HCT116 (cell line): ENCODE data around the gene ZNF492. TPM values are rescaled to one million over a fixed set of nuclear protein-coding genes. Genes with fewer than 3 reads are reported as not detected.

ENCODE experiments used
- ATAC-seq: fragments of 200-7000 bp; cut with Tn5 transposase; 2 replicates; pipeline ENCODE4 v1.9.1; 2020; ENCODE audit warnings: mild to moderate bottlenecking, moderate library complexity
- BruUV-seq: library from RNA; stranded (reverse); fragments of 400-500 nt; replicated peaks from 2 replicates; lab custom pipeline; 2021; lab: Mats Ljungman, UMichigan
- CTCF ChIA-PET: fragments of 300-600 bp; sonication (Branson Sonifier 250); formaldehyde crosslinking; loops from one replicate; lab custom pipeline; 2021; ENCODE audit warnings: antibody characterized with exemption; lab: Charles Lee
- POLR2A ChIA-PET: fragments of 300-600, 350-600 bp; sonication (Branson Sonifier 250); formaldehyde crosslinking; loops from one replicate; lab custom pipeline; 2021; ENCODE audit warnings: antibody characterized with exemption; lab: Charles Lee
- RAD21 ChIA-PET, 2 experiments: fragments of 300-600 bp; sonication (Branson Sonifier 250); formaldehyde crosslinking; loops; one replicate each; lab custom pipeline; 2023; ENCODE audit warnings: low total read pairs in 2 of 2; ENCODE audit not compliant: uncharacterized antibody in 2 of 2, unreplicated experiment in 2 of 2, low non-redundant PET in 1 of 2; lab: Charles Lee
- DNase-seq: peaks from one replicate; pipeline ENCODE4 v3.0.0-alpha.2; 2010; ENCODE audit warnings: low read depth, low spot score
- H2AFZ ChIP-seq: fragments of 200-600 bp; shearing (Covaris generic), sonication (generic); 2 replicates; pipeline ENCODE4 v1.6.1; 2017; ENCODE audit warnings: low read depth, mixed run types, mixed read lengths, antibody characterized with exemption, low read length; ENCODE audit not compliant: poor library complexity, severe bottlenecking
- H3K27ac ChIP-seq: 2 replicates; pipeline ENCODE4 v1.5.1; 2012; ENCODE audit warnings: low read depth, low read length
- H3K27me3 ChIP-seq: fragments of 200-600 bp; sonication (generic); 2 replicates; pipeline ENCODE4 v1.6.1; 2016; ENCODE audit warnings: mixed run types, low read length, mixed read lengths; ENCODE audit not compliant: insufficient read depth
- H3K36me3 ChIP-seq, 2 experiments: fragments of 200-500 bp in 1 of 2; fragments of 200-600 bp in 1 of 2; sonication (Bioruptor generic) in 1 of 2; sonication (generic) in 1 of 2; 2 replicates each; pipeline versions ENCODE4 v1.5.1 to v1.6.1; 2014 to 2016; ENCODE audit warnings: low read length in 2 of 2, inconsistent platforms in 1 of 2, mixed read lengths in 1 of 2, mixed run types in 1 of 2; ENCODE audit not compliant: insufficient read depth in 2 of 2, control insufficient read depth in 1 of 2
- H3K4me1 ChIP-seq, 2 experiments: fragments of 200-600 bp in 1 of 2; sonication (generic) in 1 of 2; 2 replicates each; pipeline versions ENCODE4 v1.5.1 to v1.6.1; 2012 to 2017; ENCODE audit warnings: low read length in 2 of 2, inconsistent platforms in 1 of 2, mild to moderate bottlenecking in 1 of 2, mixed read lengths in 1 of 2, mixed run types in 1 of 2, moderate library complexity in 1 of 2; ENCODE audit not compliant: insufficient read depth in 2 of 2, control insufficient read depth in 1 of 2
- H3K4me2 ChIP-seq: fragments of 200-600 bp; sonication (generic); 2 replicates; pipeline ENCODE4 v1.6.1; 2017; ENCODE audit warnings: mixed run types, low read length, mixed read lengths
- H3K4me3 ChIP-seq, 2 experiments: fragments of 200-600 bp in 1 of 2; sonication (generic) in 1 of 2; replicated peaks in 1 of 2; 2 replicates each; pipeline ENCODE4 v1.5.1; 2011 to 2016; ENCODE audit warnings: low read length in 2 of 2, control low read depth in 1 of 2, low read depth in 1 of 2, mild to moderate bottlenecking in 1 of 2, mixed read lengths in 1 of 2, mixed run types in 1 of 2
- H3K79me2 ChIP-seq: fragments of 200-600 bp; sonication (generic); 2 replicates; pipeline ENCODE4 v1.6.1; 2017; ENCODE audit warnings: mild to moderate bottlenecking, mixed run types, low read length, moderate library complexity, mixed read lengths; ENCODE audit not compliant: insufficient read depth
- H3K9ac ChIP-seq: fragments of 200-600 bp; sonication (generic); 2 replicates; pipeline ENCODE4 v1.6.1; 2016; ENCODE audit warnings: low read length, mixed read lengths
- H3K9me2 ChIP-seq: fragments of 200-600 bp; sonication (generic), shearing (Covaris generic); 2 replicates; pipeline ENCODE4 v1.6.1; 2017; ENCODE audit warnings: mixed run types, mild to moderate bottlenecking, moderate library complexity; ENCODE audit not compliant: insufficient read depth
- H3K9me3 ChIP-seq, 2 experiments: fragments of 200-500 bp in 1 of 2; fragments of 200-600 bp in 1 of 2; sonication (Bioruptor generic) in 1 of 2; sonication (generic) in 1 of 2; 2 replicates each; pipeline ENCODE4 v1.6.1; 2014 to 2017; ENCODE audit warnings: low read length in 2 of 2, mixed read lengths in 2 of 2, inconsistent platforms in 1 of 2, low read depth in 1 of 2, mild to moderate bottlenecking in 1 of 2, mixed run types in 1 of 2, moderate library complexity in 1 of 2; ENCODE audit not compliant: control insufficient read depth in 1 of 2, insufficient read depth in 1 of 2
- H4K20me1 ChIP-seq: fragments of 200-600 bp; sonication (generic), shearing (Covaris generic); 2 replicates; pipeline ENCODE4 v1.6.1; 2017; ENCODE audit warnings: mixed run types, mild to moderate bottlenecking, moderate library complexity; ENCODE audit not compliant: insufficient read depth
- EZH2 ChIP-seq: fragments of 200-600 bp; sonication (generic); IDR thresholded peaks from 2 replicates; pipeline ENCODE4 v1.6.1; 2017; ENCODE audit warnings: antibody characterized with exemption, mixed run types
- FOSL1 ChIP-seq: IDR thresholded peaks from 2 replicates; pipeline ENCODE4 v1.6.1; 2012; ENCODE audit warnings: low read depth
- JUND ChIP-seq: IDR thresholded peaks from 2 replicates; pipeline ENCODE4 v1.6.1; 2012
- SIN3A ChIP-seq: IDR thresholded peaks from 2 replicates; pipeline ENCODE4 v1.6.1; 2012; ENCODE audit warnings: low read depth
- YY1 ChIP-seq: IDR thresholded peaks from 2 replicates; pipeline ENCODE4 v1.6.1; 2011; ENCODE audit warnings: low read length, low read depth, moderate library complexity, mild to moderate bottlenecking; ENCODE audit not compliant: insufficient replicate concordance; ENCODE audit errors: extremely low read depth
- intact Hi-C: fragments of 100-400 bp; cut with micrococcal nuclease; formaldehyde crosslinking; loops from 2 replicates; pipeline ENCODE4 v1.10.0; 2022
- total RNA-seq: library from RNA; stranded (reverse); gene quantifications from one replicate; pipeline ENCODE4 v1.2.1, GENCODE V29; 2021; ENCODE audit not compliant: unreplicated experiment
- TF ChIP-seq, protein P1 (sequence below): IDR thresholded peaks from 2 replicates; pipeline ENCODE4 v1.6.1; 2011; ENCODE audit warnings: mild to moderate bottlenecking, low read length, moderate library complexity; ENCODE audit not compliant: insufficient replicate concordance; ENCODE audit errors: extremely low read depth
- TF ChIP-seq, protein P2 (sequence below): IDR thresholded peaks from 2 replicates; pipeline ENCODE4 v1.6.1; 2012

Gene ZNF492
- total RNA-seq, 1 experiment from 2014 or later: not detected

GRCh38 chr19:22603518-22604440 lies 30.3 kb upstream of the ZNF492 start (continued):
- TF ChIP-seq, protein P1, sequence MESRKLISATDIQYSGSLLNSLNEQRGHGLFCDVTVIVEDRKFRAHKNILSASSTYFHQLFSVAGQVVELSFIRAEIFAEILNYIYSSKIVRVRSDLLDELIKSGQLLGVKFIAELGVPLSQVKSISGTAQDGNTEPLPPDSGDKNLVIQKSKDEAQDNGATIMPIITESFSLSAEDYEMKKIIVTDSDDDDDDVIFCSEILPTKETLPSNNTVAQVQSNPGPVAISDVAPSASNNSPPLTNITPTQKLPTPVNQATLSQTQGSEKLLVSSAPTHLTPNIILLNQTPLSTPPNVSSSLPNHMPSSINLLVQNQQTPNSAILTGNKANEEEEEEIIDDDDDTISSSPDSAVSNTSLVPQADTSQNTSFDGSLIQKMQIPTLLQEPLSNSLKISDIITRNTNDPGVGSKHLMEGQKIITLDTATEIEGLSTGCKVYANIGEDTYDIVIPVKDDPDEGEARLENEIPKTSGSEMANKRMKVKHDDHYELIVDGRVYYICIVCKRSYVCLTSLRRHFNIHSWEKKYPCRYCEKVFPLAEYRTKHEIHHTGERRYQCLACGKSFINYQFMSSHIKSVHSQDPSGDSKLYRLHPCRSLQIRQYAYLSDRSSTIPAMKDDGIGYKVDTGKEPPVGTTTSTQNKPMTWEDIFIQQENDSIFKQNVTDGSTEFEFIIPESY: no peak
- TF ChIP-seq EZH2 (no peak), FOSL1 (no peak)
- TF ChIP-seq, protein P2, sequence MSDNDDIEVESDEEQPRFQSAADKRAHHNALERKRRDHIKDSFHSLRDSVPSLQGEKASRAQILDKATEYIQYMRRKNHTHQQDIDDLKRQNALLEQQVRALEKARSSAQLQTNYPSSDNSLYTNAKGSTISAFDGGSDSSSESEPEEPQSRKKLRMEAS: no peak

GRCh38 chr19:22604571-22605274 lies 29.4 kb upstream of the ZNF492 start:
- no peak overlapping the region for H3K4me2 ChIP-seq
- ATAC-seq (no peak), DNase-seq (no peak)
- RAD21 ChIA-PET: no interaction called here
- H3K79me2 ChIP-seq: no peaks in the 10 kb centered on the region
- intact Hi-C loops: no loop called here
- no TSS peak for BruUV-seq
- H3K9ac ChIP-seq: no peak overlapping the region
- H4K20me1 ChIP-seq: no peaks in the 10 kb centered on the region
- no peak overlapping the region for H2AFZ ChIP-seq
- CTCF ChIA-PET: no interaction called here
- no peaks in the 10 kb centered on the region for H3K27me3 ChIP-seq
- no peaks in the 10 kb centered on the region for H3K9me2 ChIP-seq
- no peak overlapping the region for H3K27ac ChIP-seq
- POLR2A ChIA-PET: no interaction called here
- H3K36me3 ChIP-seq: no peaks in the 10 kb centered on the region
- H3K4me3 ChIP-seq: no peak overlapping the region
- peaks cover 5 to 9% of the 10 kb centered on the region in 2 experiments; a peak in 2 of 4 replicates for H3K9me3 ChIP-seq
- TF ChIP-seq YY1: no peak
- no peak for TF ChIP-seq JUND
- TF ChIP-seq, protein P2: no peak
- TF ChIP-seq SIN3A: no peak
- no peaks in the 10 kb centered on the region for H3K4me1 ChIP-seq
